Aorta (tissue), 5 donors: ENCODE data around the gene MAGIX. TPM values are rescaled to one million over a fixed set of nuclear protein-coding genes. Genes with fewer than 3 reads are reported as not detected.

Experiments
- ATAC-seq: fragments of 200-7000 bp; cut with Tn5 transposase; one replicate; pipeline ENCODE4 v1.9.1; 2022; ENCODE audit warnings: moderate library complexity; ENCODE audit not compliant: low FRiP score
- DNase-seq, 2 donors: peaks; one replicate each; pipeline ENCODE4 v3.0.0-alpha.2; 2020
- H3K27ac ChIP-seq, 2 donors: one replicate each; pipeline ENCODE4 v1.5.1; 2013; ENCODE audit warnings: low read length in 2 of 2, mild to moderate bottlenecking in 2 of 2, moderate library complexity in 2 of 2, control low read depth in 1 of 2, inconsistent platforms in 1 of 2, low read depth in 1 of 2
- H3K27me3 ChIP-seq, 2 donors: one replicate each; pipeline ENCODE4 v1.6.1; 2013; ENCODE audit warnings: control low read depth in 1 of 2, low read length in 1 of 2, mild to moderate bottlenecking in 1 of 2, moderate library complexity in 1 of 2; ENCODE audit not compliant: insufficient read depth in 2 of 2, control insufficient read depth in 1 of 2
- H3K36me3 ChIP-seq, 2 donors: one replicate each; pipeline ENCODE4 v1.6.1; 2013; ENCODE audit warnings: control low read depth in 1 of 2, low read length in 1 of 2, mild to moderate bottlenecking in 1 of 2; ENCODE audit not compliant: insufficient read depth in 2 of 2, control insufficient read depth in 1 of 2
- H3K4me1 ChIP-seq, 2 donors: one replicate each; pipeline ENCODE4 v1.6.1; 2013; ENCODE audit warnings: low read length in 2 of 2, control low read depth in 1 of 2, mild to moderate bottlenecking in 1 of 2, moderate library complexity in 1 of 2; ENCODE audit not compliant: insufficient read depth in 2 of 2, control insufficient read depth in 1 of 2
- H3K4me3 ChIP-seq, 2 donors: one replicate each; pipeline ENCODE4 v1.5.1; 2013; ENCODE audit warnings: low read length in 2 of 2, control low read depth in 1 of 2, mild to moderate bottlenecking in 1 of 2
- H3K9me3 ChIP-seq: one replicate; pipeline ENCODE4 v1.6.1; 2013; ENCODE audit warnings: mild to moderate bottlenecking, low read length; ENCODE audit not compliant: control insufficient read depth
- WGBS, 2 donors: extraction: QIAGEN DNeasy Blood & Tissue Kit; methylation state at CpG; one replicate each; pipeline ENCODE4 v1.1.7; 2013; 5-methylcytosine and 5-hydroxymethylcytosine counted together
- intact Hi-C, 2 donors: fragments of 100-400 bp; cut with DNase I; formaldehyde crosslinking; loops; one replicate each; pipeline versions ENCODE4 v1.14.2 to v1.15.0; 2022
- polyA plus RNA-seq, 2 donors: library from polyadenylated mRNA; stranded (reverse); fragments of 200-250 nt; gene quantifications; one replicate each; pipeline ENCODE4 v1.2.3, GENCODE V29; 2013
- total RNA-seq, 2 donors: library from RNA; stranded (reverse); fragmentation: NEBNext Ultra II Directional; extraction: Animal tissue kit (Norgen Biotek cat#: 25700); gene quantifications; one replicate each; pipeline ENCODE4 v1.2.1, GENCODE V29; 2021
- donor health status: healthy with polysubstance abuse.
- donor health status: Bipolar disorder and iron deficiency.
- donor health status: DM: no; HTN: no; CAD: no.
- donor health status: DM: no; HTN: no; CAD: no.
- donor health status: DM: yes; HTN: yes; CAD: no.

Gene MAGIX
- total and polyA plus RNA-seq, 4 donors = 1.9 to 4.9 (median 2.7) TPM

GRCh38 chrX:49212209-49212608 lies 49.7 kb downstream of the MAGIX start:
- H3K27ac ChIP-seq = no peak overlapping the region
- H3K4me3 ChIP-seq = no peak overlapping the region
- DNase-seq (no peak), ATAC-seq (no peak)
- no peaks in the 10 kb centered on the region for H3K27me3 ChIP-seq
- H3K36me3 ChIP-seq = no peaks in the 10 kb centered on the region
- no peaks in the 10 kb centered on the region for H3K9me3 ChIP-seq
- intact Hi-C loops = no loop called here
- 58 to 81% methylated on average over 2 of the region's 2 CpGs for WGBS, 2 donors
- H3K4me1 ChIP-seq = no peaks in the 10 kb centered on the region

- H3K4me1 ChIP-seq = no peaks in the 10 kb centered on the region
- 53 to 72% methylated on average over 1 of the region's 1 CpG for WGBS, 2 donors
- intact Hi-C loops = no loop called here
- DNase-seq (no peak), ATAC-seq (no peak)
- H3K4me3 ChIP-seq = no peak overlapping the region
- no peaks in the 10 kb centered on the region for H3K9me3 ChIP-seq
- H3K27me3 ChIP-seq = no peaks in the 10 kb centered on the region
- H3K36me3 ChIP-seq = no peaks in the 10 kb centered on the region
- no peak overlapping the region for H3K27ac ChIP-seq
Measured at GRCh38 chrX:49212861-49213260, 50.3 kb downstream of the MAGIX start.

GRCh38 chrX:49214416-49214815 lies 51.9 kb downstream of the MAGIX start:
- intact Hi-C loops = no loop called here
- no peak for ATAC-seq
- no peaks in the 10 kb centered on the region for H3K27me3 ChIP-seq
- no peak overlapping the region for H3K27ac ChIP-seq
- DNase-seq = no peak
- H3K36me3 ChIP-seq = no peaks in the 10 kb centered on the region
- no peak overlapping the region for H3K4me3 ChIP-seq
- H3K9me3 ChIP-seq = no peaks in the 10 kb centered on the region
- 79 to 86% methylated on average over 2 of the region's 2 CpGs for WGBS, 2 donors
- H3K4me1 ChIP-seq = no peaks in the 10 kb centered on the region

GRCh38 chrX:49214996-49215526 lies 52.5 kb downstream of the MAGIX start:
- DNase-seq (no peak), ATAC-seq (no peak)
- 79 to 87% methylated on average over 14 of the region's 14 CpGs for WGBS, 2 donors
- Histone ChIP-seq H3K27ac (no peak overlapping the region), H3K4me3 (no peak overlapping the region), H3K27me3 (no peaks in the 10 kb centered on the region), H3K36me3 (no peaks in the 10 kb centered on the region), H3K9me3 (no peaks in the 10 kb centered on the region), H3K4me1 (no peaks in the 10 kb centered on the region)
- intact Hi-C loops = no loop called here

Other genes with a start within 250 kb of the MAGIX start
- gene PIM2, start 243.7 kb upstream of the MAGIX start, total RNA-seq = 1 to 10 TPM; 8.1 to 9.2 TPM
- gene PIM2, start 243.7 kb upstream of the MAGIX start, polyA plus RNA-seq = 1 to 10 TPM; 3.6 to 5.1 TPM
- 10 to 100 TPM; 37.4 to 47.5 TPM for gene OTUD5, start 205.2 kb upstream of the MAGIX start, total RNA-seq
- gene OTUD5, start 205.2 kb upstream of the MAGIX start, polyA plus RNA-seq = 10 to 100 TPM; 26.4 to 50.6 TPM
- 1 to 10 TPM; 3.4 to 4.8 TPM for gene KCND1, start 190.9 kb upstream of the MAGIX start, total RNA-seq
- 1 to 10 TPM in 1 of 2 donors, under 1 TPM in 1; 0.88 to 2.8 TPM for gene KCND1, start 190.9 kb upstream of the MAGIX start, polyA plus RNA-seq
- gene GRIPAP1, start 160.5 kb upstream of the MAGIX start, total RNA-seq = 10 to 100 TPM; 46.1 to 53.7 TPM
- gene GRIPAP1, start 160.5 kb upstream of the MAGIX start, polyA plus RNA-seq = 10 to 100 TPM; 17.3 to 37.2 TPM
- 10 to 100 TPM; 67.7 to 70.6 TPM for gene TFE3, start 119.4 kb upstream of the MAGIX start, total RNA-seq
- 10 to 100 TPM; 23.4 to 47.0 TPM for gene TFE3, start 119.4 kb upstream of the MAGIX start, polyA plus RNA-seq
- gene CCDC120, start 103.8 kb upstream of the MAGIX start, total RNA-seq = 1 to 10 TPM; 5.1 to 7.6 TPM
- 1 to 10 TPM; 4.3 to 6.4 TPM for gene CCDC120, start 103.8 kb upstream of the MAGIX start, polyA plus RNA-seq
- gene PRAF2, start 88.8 kb upstream of the MAGIX start, total RNA-seq = 10 to 100 TPM; 37.7 to 40.2 TPM
- 10 to 100 TPM; 30.8 to 54.3 TPM for gene PRAF2, start 88.8 kb upstream of the MAGIX start, polyA plus RNA-seq
- 10 to 100 TPM; 66.1 to 84.4 TPM for gene WDR45, start 82.9 kb upstream of the MAGIX start, total RNA-seq
- 100 to 1,000 TPM in 1 of 2 donors, 10 to 100 TPM in 1; 73.0 to 236 TPM for gene WDR45, start 82.9 kb upstream of the MAGIX start, polyA plus RNA-seq
- 10 to 100 TPM; 15.8 to 20.4 TPM for gene GPKOW, start 39.0 kb upstream of the MAGIX start, total RNA-seq
- 10 to 100 TPM; 14.3 to 22.8 TPM for gene GPKOW, start 39.0 kb upstream of the MAGIX start, polyA plus RNA-seq
- 100 to 1,000 TPM; 159 to 201 TPM for gene PLP2, start 9.1 kb downstream of the MAGIX start, total RNA-seq
- gene PLP2, start 9.1 kb downstream of the MAGIX start, polyA plus RNA-seq = 100 to 1,000 TPM; 203 to 337 TPM
- 10 to 100 TPM; 11.9 to 13.3 TPM for gene PRICKLE3, start 23.6 kb downstream of the MAGIX start, total RNA-seq
- gene PRICKLE3, start 23.6 kb downstream of the MAGIX start, polyA plus RNA-seq = 1 to 10 TPM; 2.8 to 7.2 TPM
- gene SYP, start 37.4 kb downstream of the MAGIX start, total RNA-seq = 1 to 10 TPM; 2.4 to 4.5 TPM
- gene SYP, start 37.4 kb downstream of the MAGIX start, polyA plus RNA-seq = 1 to 10 TPM; 3.0 to 5.3 TPM
- gene CACNA1F, start 70.6 kb downstream of the MAGIX start, total RNA-seq = under 1 TPM; 0.06 to 0.42 TPM
- under 1 TPM; 0.03 to 0.38 TPM for gene CACNA1F, start 70.6 kb downstream of the MAGIX start, polyA plus RNA-seq
- 10 to 100 TPM; 11.6 to 12.5 TPM for gene CCDC22, start 72.7 kb downstream of the MAGIX start, total RNA-seq
- gene CCDC22, start 72.7 kb downstream of the MAGIX start, polyA plus RNA-seq = 10 to 100 TPM in 1 of 2 donors, 1 to 10 TPM in 1; 5.3 to 17.2 TPM
- gene FOXP3, start 102.0 kb downstream of the MAGIX start, total RNA-seq = under 1 TPM in 1 of 2 donors, not detected in 1; 0.32 TPM
- not detected for gene FOXP3, start 102.0 kb downstream of the MAGIX start, polyA plus RNA-seq
- 1 to 10 TPM; 7.9 to 9.2 TPM for gene PPP1R3F, start 107.0 kb downstream of the MAGIX start, total RNA-seq
- 1 to 10 TPM; 1.9 to 6.3 TPM for gene PPP1R3F, start 107.0 kb downstream of the MAGIX start, polyA plus RNA-seq
- gene GAGE10, start 140.9 kb downstream of the MAGIX start, total RNA-seq = not detected
- gene GAGE10, start 140.9 kb downstream of the MAGIX start, polyA plus RNA-seq = not detected
- gene GAGE12J, start 159.3 kb downstream of the MAGIX start, total RNA-seq = not detected
- not detected for gene GAGE12J, start 159.3 kb downstream of the MAGIX start, polyA plus RNA-seq
- gene GAGE13, start 168.8 kb downstream of the MAGIX start, total RNA-seq = not detected
- not detected for gene GAGE13, start 168.8 kb downstream of the MAGIX start, polyA plus RNA-seq